Adipocyte (in vitro differentiated cells): ENCODE results near the gene CD36.

Experiments
- DNase-seq: peaks from one replicate; pipeline ENCODE4 v3.0.0-alpha.2; 2015; ENCODE audit warnings: low read depth
- H3K27me3 ChIP-seq: replicated peaks from 2 replicates; pipeline ENCODE4 v1.7.0; 2013; ENCODE audit warnings: mild to moderate bottlenecking, low read length, moderate library complexity; ENCODE audit not compliant: control insufficient read depth, insufficient read depth
- H3K36me3 ChIP-seq: 2 replicates; pipeline ENCODE4 v1.7.0; 2013; ENCODE audit warnings: low read length, mild to moderate bottlenecking, moderate library complexity; ENCODE audit not compliant: control insufficient read depth, insufficient read depth, severe bottlenecking
- H3K4me1 ChIP-seq: 2 replicates; pipeline ENCODE4 v1.7.0; 2013; ENCODE audit warnings: mild to moderate bottlenecking, low read length, moderate library complexity; ENCODE audit not compliant: control insufficient read depth, insufficient read depth
- H3K4me3 ChIP-seq: 2 replicates; pipeline ENCODE4 v1.7.0; 2013; ENCODE audit warnings: mild to moderate bottlenecking, low read length, moderate library complexity
- H3K9ac ChIP-seq: 2 replicates; pipeline ENCODE4 v1.7.0; 2013; ENCODE audit warnings: mild to moderate bottlenecking, low read length, moderate library complexity
- H3K9me3 ChIP-seq: 2 replicates; pipeline ENCODE4 v1.7.0; 2013; ENCODE audit warnings: mild to moderate bottlenecking, low read length, moderate library complexity; ENCODE audit not compliant: control insufficient read depth

The CD36 gene

GRCh38 chr7:80675090-80675489, 36.6 kb downstream of the CD36 start:
- H3K4me1 ChIP-seq = peaks cover 4% of the 10 kb centered on the region
- DNase-seq = no peak
- H3K36me3 ChIP-seq = peaks cover 80% of the 10 kb centered on the region
- no peaks in the 10 kb centered on the region for H3K27me3 ChIP-seq
- no peaks in the 10 kb centered on the region for H3K9me3 ChIP-seq
- no peak overlapping the region for H3K4me3 ChIP-seq
- no peak overlapping the region for H3K9ac ChIP-seq

DNA sequence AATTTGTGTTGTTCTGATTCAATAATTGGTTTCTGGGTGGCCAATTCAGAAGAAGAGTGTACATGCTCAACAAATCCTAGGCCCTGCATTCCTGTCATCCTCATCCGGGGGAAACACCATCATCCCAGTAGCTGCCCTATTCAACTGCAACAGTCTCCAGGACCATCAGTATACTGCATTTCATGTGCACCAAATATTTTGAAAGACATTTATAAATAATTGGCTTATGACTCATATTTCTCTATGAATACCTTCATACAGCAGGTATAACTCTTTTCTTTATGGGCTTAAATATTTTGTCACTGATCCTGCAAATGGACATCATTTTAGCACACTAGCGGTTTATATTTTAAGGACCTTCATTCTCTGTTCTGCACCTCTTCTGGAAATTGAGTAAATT, 38.0 kb downstream of the CD36 start:
- DNase-seq = no peak
- H3K4me3 ChIP-seq = no peak overlapping the region
- no peaks in the 10 kb centered on the region for H3K27me3 ChIP-seq
- no peaks in the 10 kb centered on the region for H3K9me3 ChIP-seq
- peaks cover 13% of the 10 kb centered on the region for H3K4me1 ChIP-seq
- H3K36me3 ChIP-seq = peaks cover 66% of the 10 kb centered on the region
- no peak overlapping the region for H3K9ac ChIP-seq

GRCh38 chr7:80677629-80678028, 39.2 kb downstream of the CD36 start:
- Histone ChIP-seq H3K4me1 (peaks cover 13% of the 10 kb centered on the region), H3K9ac (no peak overlapping the region), H3K9me3 (no peaks in the 10 kb centered on the region), H3K27me3 (no peaks in the 10 kb centered on the region), H3K4me3 (no peak overlapping the region), H3K36me3 (peaks cover 61% of the 10 kb centered on the region)
- DNase-seq = no peak

DNA sequence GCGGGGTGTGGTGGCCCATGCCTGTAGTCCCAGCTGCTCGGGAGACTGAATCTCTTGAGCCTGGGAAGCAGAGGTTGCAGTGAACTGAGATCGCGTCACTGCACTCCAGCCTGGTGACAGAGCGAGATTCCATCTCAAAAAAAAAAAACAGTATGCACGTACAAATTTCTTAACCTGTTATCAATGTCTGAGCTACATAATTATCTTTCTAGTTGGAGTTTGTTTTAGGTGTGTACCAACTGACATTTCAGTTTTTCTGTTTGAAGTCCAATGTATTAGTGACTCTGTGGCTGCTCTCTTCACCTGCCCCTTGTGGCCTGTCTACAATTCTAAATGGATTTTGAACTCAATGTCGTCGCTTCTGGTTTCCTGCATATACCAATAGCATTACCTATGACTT, 40.3 kb downstream of the CD36 start:
- Histone ChIP-seq H3K9me3 (no peaks in the 10 kb centered on the region), H3K4me3 (no peak overlapping the region), H3K27me3 (no peaks in the 10 kb centered on the region), H3K4me1 (peaks cover 13% of the 10 kb centered on the region), H3K36me3 (peaks cover 51% of the 10 kb centered on the region), H3K9ac (no peak overlapping the region)
- DNase-seq = no peak

DNA sequence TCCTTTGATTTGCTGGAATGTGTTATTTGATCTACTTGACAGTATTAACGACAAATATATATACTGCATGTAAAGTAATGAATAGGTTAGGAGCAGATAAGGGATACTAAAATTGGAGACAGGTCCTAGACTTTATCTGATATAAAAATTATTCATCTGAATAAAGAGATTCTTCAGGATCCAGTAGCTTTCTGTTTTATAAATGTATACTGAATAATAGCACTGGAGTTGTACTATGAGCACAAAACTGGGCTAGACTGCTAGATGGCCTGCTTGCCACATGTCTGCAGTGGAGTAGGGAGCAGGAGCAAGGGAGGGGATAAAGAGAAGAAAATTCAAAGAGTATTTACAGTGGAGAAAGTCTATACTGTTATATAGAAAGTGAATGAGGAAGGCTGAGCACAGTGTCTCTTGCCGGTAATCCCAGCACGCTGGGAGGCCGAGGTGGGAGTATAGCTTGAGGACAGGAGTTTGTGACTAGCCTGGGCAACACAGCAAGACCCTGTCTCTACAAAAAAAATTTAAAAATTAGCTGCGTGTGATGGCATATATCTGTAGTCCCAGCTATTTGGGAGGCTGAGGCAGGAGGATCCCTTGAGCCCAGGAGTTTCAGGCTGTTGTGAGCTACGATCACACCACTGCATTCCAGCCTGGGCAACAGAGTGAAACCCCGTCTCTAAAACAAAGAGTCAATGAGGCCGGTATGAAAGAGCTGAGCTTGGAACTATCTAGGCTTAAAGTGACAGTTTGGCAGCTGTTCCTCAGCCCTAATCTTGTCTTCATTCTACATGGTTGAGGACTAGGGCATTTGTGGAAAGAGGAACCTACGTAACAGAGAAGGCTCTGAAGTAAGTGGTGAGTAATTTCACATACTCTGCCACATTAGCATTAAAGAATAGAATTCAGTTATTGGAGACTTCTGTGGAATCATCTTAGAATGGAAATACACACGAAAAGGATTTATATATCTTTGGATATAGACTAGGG, 41.8 kb downstream of the CD36 start:
- no peak for DNase-seq
- H3K27me3 ChIP-seq = no peaks in the 10 kb centered on the region
- no peak overlapping the region for H3K4me3 ChIP-seq

GRCh38 chr7:80681272-80681885, 42.9 kb downstream of the CD36 start:
- Histone ChIP-seq H3K36me3 (peaks cover 25% of the 10 kb centered on the region), H3K4me3 (no peak overlapping the region), H3K9ac (no peak overlapping the region), H3K9me3 (no peaks in the 10 kb centered on the region), H3K27me3 (no peaks in the 10 kb centered on the region), H3K4me1 (peaks cover 13% of the 10 kb centered on the region)
- DNase-seq = peak; percentile 65

More for the DNA sequence above, 41.8 kb downstream of the CD36 start:
- peaks cover 36% of the 10 kb centered on the region for H3K36me3 ChIP-seq
- H3K9me3 ChIP-seq = no peaks in the 10 kb centered on the region
- H3K9ac ChIP-seq = peak overlapping the region; percentile 29
- H3K4me1 ChIP-seq = peaks cover 13% of the 10 kb centered on the region

DNA sequence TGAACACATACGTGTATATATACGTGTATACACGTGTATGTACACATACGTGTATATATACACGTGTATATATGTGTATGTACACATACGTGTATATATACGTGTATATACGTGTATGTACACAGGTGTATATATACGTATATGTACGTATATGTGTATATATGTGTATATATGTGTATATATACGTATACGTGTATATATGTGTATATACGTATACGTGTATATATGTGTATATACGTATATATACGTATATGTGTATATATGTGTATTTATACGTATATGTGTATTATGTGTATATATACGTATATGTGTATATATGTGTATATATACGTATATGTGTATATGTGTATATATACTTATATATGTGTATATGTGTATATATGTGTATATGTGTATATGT, 44.3 kb downstream of the CD36 start:
- peaks cover 11% of the 10 kb centered on the region for H3K36me3 ChIP-seq
- H3K4me3 ChIP-seq = no peak overlapping the region
- no peaks in the 10 kb centered on the region for H3K9me3 ChIP-seq
- no peak overlapping the region for H3K9ac ChIP-seq
- H3K27me3 ChIP-seq = no peaks in the 10 kb centered on the region
- H3K4me1 ChIP-seq = peaks cover 19% of the 10 kb centered on the region
- DNase-seq = no peak

GRCh38 chr7:80686576-80686975, 48.1 kb downstream of the CD36 start:
- peaks cover 5% of the 10 kb centered on the region for H3K4me1 ChIP-seq
- no peak overlapping the region for H3K4me3 ChIP-seq
- H3K36me3 ChIP-seq = no peaks in the 10 kb centered on the region
- no peaks in the 10 kb centered on the region for H3K27me3 ChIP-seq
- no peaks in the 10 kb centered on the region for H3K9me3 ChIP-seq
- DNase-seq = peak; percentile 24
- no peak overlapping the region for H3K9ac ChIP-seq

DNA sequence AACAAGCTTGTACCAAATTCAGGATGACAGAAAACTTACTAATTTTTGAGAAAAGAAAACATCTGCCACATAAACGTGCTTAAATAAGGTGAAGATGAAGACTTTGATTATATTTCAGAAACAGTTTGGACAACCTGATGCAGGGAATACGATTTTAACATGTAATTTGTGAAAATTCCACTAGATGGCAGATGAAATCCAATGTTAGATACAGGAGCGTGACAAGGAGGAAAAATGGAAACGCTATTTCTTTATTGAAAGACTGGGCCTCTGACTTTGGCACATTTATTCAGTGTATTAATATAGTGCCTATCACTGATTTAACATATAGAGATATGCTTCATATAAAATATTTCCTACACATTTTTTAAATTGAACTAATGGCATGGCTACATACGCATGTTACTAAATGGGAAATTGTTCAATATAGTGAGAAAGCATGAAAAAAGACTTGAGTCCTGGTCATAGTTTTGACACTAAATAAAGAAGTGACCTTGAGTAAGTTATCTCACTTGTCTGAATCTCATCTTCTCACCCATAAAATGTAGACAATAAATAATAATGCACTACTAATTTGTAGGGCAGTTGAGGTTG, 60.7 kb downstream of the CD36 start:
- no peaks in the 10 kb centered on the region for H3K36me3 ChIP-seq
- DNase-seq = peak; percentile 87
- H3K27me3 ChIP-seq = no peaks in the 10 kb centered on the region
- H3K9ac ChIP-seq = peak overlapping the region; percentile 52
- peaks cover 25% of the 10 kb centered on the region for H3K4me1 ChIP-seq
- no peak overlapping the region for H3K4me3 ChIP-seq
- H3K9me3 ChIP-seq = peaks cover 7% of the 10 kb centered on the region

DNA sequence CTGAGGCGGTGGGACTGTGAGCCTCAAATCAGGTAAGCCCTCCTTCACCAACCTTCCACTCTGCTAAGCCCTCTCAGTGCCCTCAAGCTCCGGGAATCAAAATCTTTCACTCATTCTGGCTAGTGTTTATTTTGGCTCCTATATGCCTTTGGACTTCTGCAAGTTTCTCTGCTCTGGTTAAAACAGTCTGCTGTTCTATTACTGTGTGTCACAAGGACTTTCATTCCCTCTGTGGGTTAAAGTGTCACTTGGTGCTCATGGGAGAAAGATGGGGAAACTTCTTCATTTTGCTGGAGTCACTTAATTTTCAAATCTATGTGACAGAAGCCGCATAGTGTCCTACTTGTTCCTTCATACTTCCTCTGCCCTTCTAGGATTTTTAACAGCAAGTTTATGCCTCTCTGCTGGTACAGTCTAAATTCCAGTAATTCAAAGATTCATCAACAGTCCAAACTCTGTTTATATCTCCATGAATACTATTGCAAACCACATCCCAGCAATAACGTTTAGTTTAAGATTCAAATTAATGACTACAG, 61.3 kb downstream of the CD36 start:
- Histone ChIP-seq H3K27me3 (no peaks in the 10 kb centered on the region), H3K4me3 (no peak overlapping the region), H3K9me3 (peaks cover 4% of the 10 kb centered on the region), H3K4me1 (peaks cover 25% of the 10 kb centered on the region), H3K36me3 (no peaks in the 10 kb centered on the region), H3K9ac (peak overlapping the region; percentile 52)
- DNase-seq = peak; percentile 50

GRCh38 chr7:80703272-80703671, 64.8 kb downstream of the CD36 start:
- Histone ChIP-seq H3K36me3 (no peaks in the 10 kb centered on the region), H3K4me1 (peaks cover 22% of the 10 kb centered on the region), H3K27me3 (no peaks in the 10 kb centered on the region), H3K4me3 (no peak overlapping the region), H3K9ac (no peak overlapping the region), H3K9me3 (no peaks in the 10 kb centered on the region)
- DNase-seq = peak; percentile 7
